HEK293T (cell line): Measurements from ENCODE around the gene TCEAL8.

ENCODE experiments used
- CTCF ChIA-PET: fragments of 350-600 bp; formaldehyde crosslinking; extraction: SDS; loops from one replicate; lab custom pipeline; 2021; ENCODE audit warnings: antibody characterized with exemption, inconsistent platforms; lab: Yijun Ruan, JAX
- POLR2A ChIA-PET: fragments of 350-600 bp; formaldehyde crosslinking; extraction: SDS; loops from one replicate; lab custom pipeline; 2020; ENCODE audit warnings: antibody characterized with exemption, inconsistent platforms; lab: Yijun Ruan, JAX
- DNase-seq: peaks from one replicate; pipeline ENCODE4 v3.0.0; 2012; ENCODE audit warnings: mixed read lengths; ENCODE audit errors: extremely low spot score
- ARNT ChIP-seq: fragments of 450-650 bp; IDR thresholded peaks from 2 replicates; pipeline ENCODE4 v1.6.1; 2017; ENCODE audit warnings: mild to moderate bottlenecking
- BHLHE40 ChIP-seq: fragments of 450-650 bp; IDR thresholded peaks from 2 replicates; pipeline ENCODE4 v1.6.1; 2016; ENCODE audit warnings: mild to moderate bottlenecking, moderate library complexity, borderline replicate concordance
- CTBP1 ChIP-seq: fragments of 450-650 bp; IDR thresholded peaks from 2 replicates; pipeline ENCODE4 v1.6.1; 2016; ENCODE audit warnings: borderline replicate concordance
- ELF4 ChIP-seq: fragments of 450-650 bp; IDR thresholded peaks from 2 replicates; pipeline ENCODE4 v1.6.1; 2017; ENCODE audit warnings: antibody characterized with exemption
- FOXA1 ChIP-seq: fragments of 450-650 bp; IDR thresholded peaks from 2 replicates; pipeline ENCODE4 v1.6.1; 2016; ENCODE audit warnings: mild to moderate bottlenecking
- FOXK2 ChIP-seq: fragments of 450-650 bp; IDR thresholded peaks from 2 replicates; pipeline ENCODE4 v1.6.1; 2016; ENCODE audit warnings: mild to moderate bottlenecking
- FOXM1 ChIP-seq: fragments of 450-650 bp; IDR thresholded peaks from 2 replicates; pipeline ENCODE4 v1.6.1; 2017; ENCODE audit warnings: mild to moderate bottlenecking, borderline replicate concordance
- HDGF ChIP-seq: fragments of 450-650 bp; IDR thresholded peaks from 2 replicates; pipeline ENCODE4 v1.6.1; 2017; ENCODE audit warnings: antibody characterized with exemption, borderline replicate concordance
- L3MBTL2 ChIP-seq: fragments of 450-650 bp; conservative IDR thresholded peaks from 2 replicates; pipeline ENCODE4 v1.6.1; 2016; ENCODE audit warnings: mild to moderate bottlenecking
- LEF1 ChIP-seq: fragments of 450-650 bp; IDR thresholded peaks from 2 replicates; pipeline ENCODE4 v1.6.1; 2017; ENCODE audit warnings: mild to moderate bottlenecking, borderline replicate concordance
- NFRKB ChIP-seq: fragments of 450-650 bp; IDR thresholded peaks from 2 replicates; pipeline ENCODE4 v1.6.1; 2016; ENCODE audit warnings: mild to moderate bottlenecking, moderate library complexity
- PKNOX1 ChIP-seq: fragments of 450-650 bp; IDR thresholded peaks from 2 replicates; pipeline ENCODE4 v1.6.1; 2016
- SP1 ChIP-seq: fragments of 450-650 bp; IDR thresholded peaks from 2 replicates; pipeline ENCODE4 v1.6.1; 2017
- SUZ12 ChIP-seq: fragments of 450-650 bp; IDR thresholded peaks from 2 replicates; pipeline ENCODE4 v1.6.1; 2016; ENCODE audit warnings: mild to moderate bottlenecking
- TARDBP ChIP-seq: fragments of 450-650 bp; IDR thresholded peaks from 2 replicates; pipeline ENCODE4 v1.6.1; 2016
- ZNF384 ChIP-seq: fragments of 450-650 bp; IDR thresholded peaks from 2 replicates; pipeline ENCODE4 v1.6.1; 2016

Gene TCEAL8

GRCh38 chrX:103275947-103276567 is 21.1 kb upstream of the TCEAL8 start:
- TF ChIP-seq FOXK2 (no peak), NFRKB (no peak), FOXA1 (no peak), ZNF384 (no peak), ARNT (no peak), BHLHE40 (no peak), CTBP1 (no peak), HDGF (no peak), PKNOX1 (no peak), TARDBP (no peak), LEF1 (no peak), ELF4 (no peak), L3MBTL2 (no peak), FOXM1 (no peak), SP1 (no peak), SUZ12 (no peak)
- ChIA-PET POLR2A (no interaction called here), CTCF (no interaction called here)
- DNase-seq: no peak

DNA sequence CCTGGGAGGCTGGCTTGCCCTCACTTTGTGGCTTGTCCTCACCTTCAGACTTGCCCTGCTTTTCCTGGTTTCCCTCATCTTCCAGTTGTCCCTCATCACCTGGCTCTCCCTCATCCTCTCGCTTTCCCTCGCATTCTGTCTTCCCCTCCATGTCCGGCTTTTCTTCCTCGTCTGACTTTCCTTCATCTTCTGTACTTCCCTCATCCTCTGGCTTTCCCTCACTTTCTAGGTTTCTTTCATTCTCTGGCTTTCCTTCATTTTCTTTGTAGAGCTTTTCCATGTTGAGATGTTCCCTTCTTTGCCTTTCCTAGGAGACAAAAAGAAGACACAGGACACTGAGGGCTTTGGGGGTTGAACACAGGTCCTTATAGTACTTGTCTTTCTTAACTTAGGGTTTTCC is 19.3 kb upstream of the TCEAL8 start:
- no peak for DNase-seq
- ChIA-PET CTCF (no interaction called here), POLR2A (no interaction called here)
- no peak for TF ChIP-seq NFRKB
- no peak for TF ChIP-seq BHLHE40
- TF ChIP-seq TARDBP: no peak
- no peak for TF ChIP-seq ARNT
- no peak for TF ChIP-seq FOXM1
- no peak for TF ChIP-seq FOXK2
- TF ChIP-seq L3MBTL2: no peak
- no peak for TF ChIP-seq HDGF
- TF ChIP-seq SP1: no peak
- no peak for TF ChIP-seq ELF4

- DNase-seq: no peak
- TF ChIP-seq FOXM1 (no peak), FOXK2 (no peak), PKNOX1 (no peak), LEF1 (no peak), FOXA1 (no peak), SP1 (no peak), BHLHE40 (no peak), TARDBP (no peak), ARNT (no peak), NFRKB (no peak), L3MBTL2 (no peak)
- CTCF ChIA-PET: interaction anchor here (1.4 kb wide), 1 partner anchor 9 kb away, joined by 3 read pairs; no protein-coding TSS in a partner anchor
- POLR2A ChIA-PET: interaction anchor here (1.5 kb wide), 1 partner anchor 98 kb away, joined by 3 read pairs; the partner anchor contains the start of gene TCEAL9
These were observed 3.3 kb upstream of the TCEAL8 start for GRCh38 chrX:103258275-103258674.

DNA sequence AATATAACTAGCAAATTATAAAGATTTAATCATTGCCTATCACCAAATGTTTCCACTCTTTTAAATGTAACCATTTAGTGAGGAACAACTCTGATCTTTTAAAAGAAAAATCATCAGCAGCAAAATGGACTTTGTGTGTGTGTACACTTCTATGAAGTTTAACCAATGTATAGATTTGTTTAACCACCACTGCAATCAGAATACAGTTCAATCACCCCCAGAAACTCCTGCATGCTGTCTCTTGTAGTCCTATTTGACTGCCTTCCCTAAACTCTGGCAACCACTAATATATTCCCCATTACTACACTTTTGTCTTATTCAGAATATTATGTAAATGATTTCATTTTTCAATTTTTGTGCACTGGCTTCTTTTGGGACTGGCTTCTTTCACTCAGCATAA is 1.7 kb upstream of the TCEAL8 start:
- ChIA-PET POLR2A (no interaction called here), CTCF (interaction anchor here (0.7 kb wide), 1 partner anchor 45 kb away, joined by 3 read pairs; no protein-coding TSS in a partner anchor)
- TF ChIP-seq TARDBP (no peak), ZNF384 (no peak), ELF4 (no peak), NFRKB (no peak), FOXK2 (no peak), FOXM1 (no peak), ARNT (no peak), PKNOX1 (no peak), HDGF (no peak), BHLHE40 (no peak), LEF1 (no peak), FOXA1 (no peak)

DNA sequence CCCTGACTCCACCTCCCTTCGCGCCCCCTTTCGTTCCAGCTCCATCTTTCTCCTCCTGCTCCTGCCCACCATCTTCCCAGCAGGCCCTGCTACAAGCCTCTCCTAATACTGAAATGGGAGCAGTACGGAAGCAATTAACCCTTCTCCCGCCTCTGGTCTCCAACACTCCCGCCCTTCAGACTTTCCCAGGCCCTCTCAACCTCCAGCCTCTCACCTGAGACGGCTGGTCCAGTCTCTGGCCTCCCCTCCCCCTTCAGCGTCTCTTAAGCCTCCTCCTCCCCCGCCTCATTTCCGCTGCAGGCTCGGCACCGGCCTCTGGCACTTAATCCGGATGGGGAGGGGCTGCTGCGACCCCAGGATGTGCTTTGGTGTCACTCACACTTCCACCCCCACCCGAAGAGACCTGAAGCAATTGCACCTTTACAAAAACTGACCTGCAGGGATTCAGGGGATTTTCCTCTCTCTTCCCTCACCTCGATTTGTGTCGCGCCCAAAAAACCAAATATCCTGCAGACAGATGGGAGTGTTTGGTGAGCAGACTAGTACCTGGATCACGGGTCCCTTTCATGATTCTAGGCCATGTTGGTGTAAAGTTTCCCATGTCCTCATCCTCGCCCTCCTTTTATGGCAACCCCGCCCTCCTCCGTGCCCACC is 657 bp downstream of the TCEAL8 start:
- ChIA-PET CTCF (interaction anchor here (0.9 kb wide), 2 partner anchors 210 to 303 kb away, joined by 3 to 6 read pairs; no protein-coding TSS in a partner anchor), POLR2A (interaction anchor here (0.6 to 3.0 kb wide), 21 partner anchors 10 to 233 kb away, joined by 3 to 18 read pairs (median 5); partner anchors contain the start of genes BEX3, BEX4 and TCEAL9)
- TF ChIP-seq SP1 (no peak), PKNOX1 (peak; percentile 75), CTBP1 (no peak)
- peak; percentile 43 for DNase-seq

More for the DNA sequence above, 1.7 kb upstream of the TCEAL8 start:
- DNase-seq: no peak
